Hepatocyte (in vitro differentiated cells): ENCODE data around the gene DIDO1. TPM values are rescaled to one million over a fixed set of nuclear protein-coding genes. Genes with fewer than 3 reads are reported as not detected.

Experiments
- DNase-seq: peaks from one replicate; pipeline ENCODE4 v3.0.0-alpha.2; 2016; ENCODE audit warnings: low spot score
- H2AFZ ChIP-seq: fragments of 200-600 bp; sonication (generic); 2 replicates; pipeline ENCODE4 v1.6.0; 2016; ENCODE audit warnings: antibody characterized with exemption, mild to moderate bottlenecking
- H3K27ac ChIP-seq: fragments of 200-600 bp; sonication (generic); 2 replicates; pipeline ENCODE4 v1.5.1; 2016; ENCODE audit warnings: mild to moderate bottlenecking
- H3K27me3 ChIP-seq: fragments of 200-600 bp; sonication (generic); 2 replicates; pipeline ENCODE4 v1.6.1; 2016
- H3K36me3 ChIP-seq: fragments of 200-600 bp; sonication (generic); replicated peaks from 2 replicates; pipeline ENCODE4 v1.5.1; 2016; ENCODE audit warnings: low read depth; ENCODE audit not compliant: insufficient read depth
- H3K4me1 ChIP-seq: fragments of 200-600 bp; sonication (generic); 2 replicates; pipeline ENCODE4 v1.5.1; 2016; ENCODE audit warnings: mild to moderate bottlenecking, moderate library complexity; ENCODE audit not compliant: insufficient read depth
- H3K4me2 ChIP-seq: fragments of 200-600 bp; sonication (generic); 2 replicates; pipeline ENCODE4 v1.6.0; 2016
- H3K4me3 ChIP-seq: fragments of 200-600 bp; sonication (generic); 2 replicates; pipeline ENCODE4 v1.5.1; 2016; ENCODE audit warnings: mild to moderate bottlenecking
- H3K79me2 ChIP-seq: fragments of 200-600 bp; sonication (generic); 2 replicates; pipeline ENCODE4 v1.6.0; 2017; ENCODE audit warnings: mild to moderate bottlenecking
- H3K9me2 ChIP-seq: fragments of 200-600 bp; sonication (generic); replicated peaks from 2 replicates; pipeline ENCODE4 v1.6.0; 2017; ENCODE audit warnings: mild to moderate bottlenecking; ENCODE audit not compliant: insufficient read depth
- H3K9me3 ChIP-seq: fragments of 200-600 bp; sonication (generic); 2 replicates; pipeline ENCODE4 v1.5.1; 2016; ENCODE audit warnings: low read depth, mild to moderate bottlenecking
- H4K20me1 ChIP-seq: fragments of 200-600 bp; sonication (generic); 2 replicates; pipeline ENCODE4 v1.6.0; 2016; ENCODE audit warnings: mild to moderate bottlenecking; ENCODE audit not compliant: insufficient read depth, poor library complexity, severe bottlenecking
- CTCF ChIP-seq: fragments of 200-600 bp; sonication (generic); IDR thresholded peaks from 2 replicates; pipeline ENCODE4 v1.5.1; 2016; ENCODE audit warnings: antibody characterized with exemption, mild to moderate bottlenecking; ENCODE audit not compliant: poor library complexity
- EZH2 ChIP-seq: fragments of 200-600 bp; sonication (generic); IDR thresholded peaks from 2 replicates; pipeline ENCODE4 v1.6.1; 2016; ENCODE audit warnings: antibody characterized with exemption, mild to moderate bottlenecking, borderline replicate concordance
- EZH2phosphoT487 ChIP-seq: fragments of 200-600 bp; sonication (generic); IDR thresholded peaks from one replicate; pipeline ENCODE4 v1.6.1; 2018; ENCODE audit warnings: antibody characterized with exemption, mild to moderate bottlenecking, low read depth, moderate library complexity; ENCODE audit not compliant: unreplicated experiment, severe bottlenecking
- WGBS: methylation state at CpG from one replicate; pipeline ENCODE4 v1.1.6; 2016; ENCODE audit warnings: low lambda C conversion rate; ENCODE audit errors: missing lambda C conversion rate; 5-methylcytosine and 5-hydroxymethylcytosine counted together
- polyA plus RNA-seq: library from polyadenylated mRNA; unstranded; fragments of >200 nt; fragmentation: Nextera tagmentation; extraction: Ambion mirVana; gene quantifications from 2 replicates; pipeline ENCODE4 v1.2.1, GENCODE V29; 2016
- total RNA-seq: library from RNA; depleted of rRNA; stranded (reverse); fragments of >200 nt; gene quantifications from 2 replicates; pipeline ENCODE4 v1.2.3, GENCODE V29; 2014

The DIDO1 gene
- total and polyA plus RNA-seq, 2 experiments from 2014 or later: 26.5 to 31.6 TPM

GRCh38 chr20:62837790-62838127, 88.5 kb downstream of the DIDO1 start:
- Histone ChIP-seq H3K27ac (no peak overlapping the region), H3K4me2 (no peak overlapping the region), H3K79me2 (no peaks in the 10 kb centered on the region), H3K9me2 (no peaks in the 10 kb centered on the region), H3K27me3 (no peaks in the 10 kb centered on the region), H3K9me3 (no peaks in the 10 kb centered on the region), H3K36me3 (no peaks in the 10 kb centered on the region), H2AFZ (no peak overlapping the region), H4K20me1 (no peaks in the 10 kb centered on the region), H3K4me1 (peaks cover 6% of the 10 kb centered on the region), H3K4me3 (no peak overlapping the region)
- no peak for DNase-seq
- TF ChIP-seq EZH2phosphoT487 (no peak), EZH2 (no peak), CTCF (no peak)
- WGBS: 94% methylated on average over 8 of the region's 8 CpGs

GRCh38 chr20:62836967-62837490, 89.3 kb downstream of the DIDO1 start:
- no peaks in the 10 kb centered on the region for H3K36me3 ChIP-seq
- no peaks in the 10 kb centered on the region for H3K27me3 ChIP-seq
- no peaks in the 10 kb centered on the region for H3K9me3 ChIP-seq
- H3K79me2 ChIP-seq: no peaks in the 10 kb centered on the region
- no peak overlapping the region for H3K4me3 ChIP-seq
- no peaks in the 10 kb centered on the region for H3K9me2 ChIP-seq
- no peak for DNase-seq
- H3K4me2 ChIP-seq: no peak overlapping the region
- WGBS: 97% methylated on average over 19 of the region's 19 CpGs
- H3K4me1 ChIP-seq: peaks cover 11% of the 10 kb centered on the region
- H2AFZ ChIP-seq: no peak overlapping the region
- no peaks in the 10 kb centered on the region for H4K20me1 ChIP-seq
- no peak overlapping the region for H3K27ac ChIP-seq
- TF ChIP-seq EZH2phosphoT487: no peak
- no peak for TF ChIP-seq CTCF
- TF ChIP-seq EZH2: no peak

- Histone ChIP-seq H3K79me2 (no peaks in the 10 kb centered on the region), H3K27ac (no peak overlapping the region), H2AFZ (no peak overlapping the region), H3K4me3 (no peak overlapping the region), H3K9me2 (no peaks in the 10 kb centered on the region), H4K20me1 (no peaks in the 10 kb centered on the region), H3K36me3 (no peaks in the 10 kb centered on the region), H3K9me3 (no peaks in the 10 kb centered on the region), H3K4me1 (peaks cover 12% of the 10 kb centered on the region), H3K4me2 (no peak overlapping the region), H3K27me3 (no peaks in the 10 kb centered on the region)
- no peak for DNase-seq
- WGBS: 88% methylated on average over 47 of the region's 52 CpGs
- no peak for TF ChIP-seq EZH2phosphoT487
- TF ChIP-seq EZH2: no peak
- no peak for TF ChIP-seq CTCF
Measured at GRCh38 chr20:62835931-62836861, 90.1 kb downstream of the DIDO1 start.
